Pancreas (tissue), 10 donors: ENCODE measurements around the gene RCBTB2. TPM values are rescaled to one million over a fixed set of nuclear protein-coding genes. Genes with fewer than 3 reads are reported as not detected.

Experiments
- ATAC-seq, 4 donors: fragments of 200-7000 bp; cut with Tn5 transposase; one replicate each; pipeline versions ENCODE4 v1.8.0 to v1.9.1; 2020; ENCODE audit warnings: mild to moderate bottlenecking in 4 of 4, moderate library complexity in 4 of 4
- DNase-seq, 6 donors: peaks; one replicate each; pipeline ENCODE4 v3.0.0-alpha.2; 2020
- FAIRE-seq: peaks from 2 replicates; lab custom pipeline; 2012; peaks lifted over from hg19 to GRCh38; lab: Jason Lieb, UNC
- H3K27ac ChIP-seq, 4 donors: fragments of 200-600 bp; sonication (generic); 1 replicate in 3 of 4; 2 replicates in 1 of 4; pipeline versions ENCODE4 v1.5.0 to v1.8.0; 2020
- H3K27me3 ChIP-seq, 4 donors: fragments of 200-600 bp; one replicate each; pipeline ENCODE4 v1.8.0; 2021
- H3K36me3 ChIP-seq, 3 donors: fragments of 200-600 bp; sonication (generic) in 1 of 3; one replicate each; pipeline versions ENCODE4 v1.5.0 to v1.8.0; 2020 to 2021
- H3K4me1 ChIP-seq, 3 donors: fragments of 200-600 bp; one replicate each; pipeline ENCODE4 v1.8.0; 2021
- H3K4me3 ChIP-seq, 4 donors: fragments of 200-600 bp; sonication (generic) in 2 of 4; one replicate each; pipeline versions ENCODE4 v1.5.0 to v1.8.0; 2020 to 2021
- H3K9me3 ChIP-seq, 4 donors: fragments of 200-600 bp; one replicate each; pipeline ENCODE4 v1.8.0; 2021
- WGBS, 2 donors: extraction: QIAGEN DNeasy Blood & Tissue Kit; methylation state at CpG; one replicate each; pipeline ENCODE4 v1.1.7; 2013; 5-methylcytosine and 5-hydroxymethylcytosine counted together
- intact Hi-C, 3 donors: fragments of 100-400 bp; cut with DNase I; formaldehyde crosslinking; loops; one replicate each; pipeline versions ENCODE4 v1.11.1 to v1.14.2; 2022
- polyA plus RNA-seq, 2 donors: library from polyadenylated mRNA; stranded (reverse); fragments of 200-250 nt; gene quantifications; one replicate each; pipeline ENCODE4 v1.2.3, GENCODE V29; 2013
- total RNA-seq, 6 donors: library from RNA; stranded (reverse); fragmentation: NEBNext Ultra II Directional in 4 of 6; extraction: Animal tissue kit (Norgen Biotek cat#: 25700) in 4 of 6; gene quantifications; one replicate each; pipeline versions ENCODE4 v1.2.1 to v1.2.4, GENCODE V29; 2021 to 2023
- TF ChIP-seq, protein P1 (sequence below), 4 donors: fragments of 200-600 bp; sonication (generic) in 3 of 4; IDR thresholded peaks; one replicate each; pipeline versions ENCODE4 v1.5.0 to v1.8.0; 2021; ENCODE audit warnings: antibody characterized with exemption in 4 of 4
- donor health status: healthy with polysubstance abuse.
- donor health status: DM: no; HTN: no; CAD: no; lungs with moderate emphysema.
- donor health status: DM: no; HTN: no; CAD: no.
- donor health status: control.
- donor health status: control.
- donor health status: Bipolar disorder and iron deficiency.
- donor health status: DM: yes; HTN: yes; CAD: no.
- donor health status: DM: no; HTN: no; CAD: no.
- donor health status: DM: no; HTN: no; CAD: no.
- donor health status: DM: yes; HTN: yes; CAD: no.

The RCBTB2 gene
- total and polyA plus RNA-seq, 8 donors, result 2.7 to 9.7 (median 4.9) TPM

DNA sequence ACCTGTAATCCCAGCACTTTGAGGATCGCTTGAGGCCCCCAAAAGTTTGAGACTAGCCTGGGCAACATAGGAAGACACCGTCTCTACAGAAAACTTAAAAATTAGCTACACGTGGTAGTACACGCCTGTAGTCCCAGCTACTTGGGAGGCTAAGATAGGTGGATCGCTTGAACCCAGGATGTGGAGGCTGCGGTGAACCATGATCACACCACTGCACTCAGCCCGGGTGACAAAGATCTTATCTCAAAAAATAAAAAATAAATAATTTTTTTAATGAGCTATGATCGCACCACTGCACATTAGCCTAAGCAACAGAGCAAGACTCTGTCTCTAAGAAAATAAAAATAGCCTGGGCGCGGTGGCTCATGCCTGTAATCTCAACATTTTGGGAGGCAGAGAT lies 6.6 kb downstream of the RCBTB2 start:
- Histone ChIP-seq H3K4me3 (no peak overlapping the region), H3K27me3 (no peaks in the 10 kb centered on the region), H3K9me3 (no peaks in the 10 kb centered on the region), H3K27ac (no peak overlapping the region), H3K36me3 (no peaks in the 10 kb centered on the region), H3K4me1 (peaks cover 0 to 2% (median 0%) of the 10 kb centered on the region in 3 donors)
- 94 to 97% methylated on average over 10 of the region's 10 CpGs for WGBS, 2 donors
- DNase-seq (no peak), FAIRE-seq (no peak), ATAC-seq (no peak)
- TF ChIP-seq, protein P1, sequence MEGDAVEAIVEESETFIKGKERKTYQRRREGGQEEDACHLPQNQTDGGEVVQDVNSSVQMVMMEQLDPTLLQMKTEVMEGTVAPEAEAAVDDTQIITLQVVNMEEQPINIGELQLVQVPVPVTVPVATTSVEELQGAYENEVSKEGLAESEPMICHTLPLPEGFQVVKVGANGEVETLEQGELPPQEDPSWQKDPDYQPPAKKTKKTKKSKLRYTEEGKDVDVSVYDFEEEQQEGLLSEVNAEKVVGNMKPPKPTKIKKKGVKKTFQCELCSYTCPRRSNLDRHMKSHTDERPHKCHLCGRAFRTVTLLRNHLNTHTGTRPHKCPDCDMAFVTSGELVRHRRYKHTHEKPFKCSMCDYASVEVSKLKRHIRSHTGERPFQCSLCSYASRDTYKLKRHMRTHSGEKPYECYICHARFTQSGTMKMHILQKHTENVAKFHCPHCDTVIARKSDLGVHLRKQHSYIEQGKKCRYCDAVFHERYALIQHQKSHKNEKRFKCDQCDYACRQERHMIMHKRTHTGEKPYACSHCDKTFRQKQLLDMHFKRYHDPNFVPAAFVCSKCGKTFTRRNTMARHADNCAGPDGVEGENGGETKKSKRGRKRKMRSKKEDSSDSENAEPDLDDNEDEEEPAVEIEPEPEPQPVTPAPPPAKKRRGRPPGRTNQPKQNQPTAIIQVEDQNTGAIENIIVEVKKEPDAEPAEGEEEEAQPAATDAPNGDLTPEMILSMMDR (IDR thresholded peaks at IDR 0.05), result no peak
- intact Hi-C loops, result no loop called here

- H3K9me3 ChIP-seq, result no peaks in the 10 kb centered on the region
- intact Hi-C loops, result no loop called here
- ATAC-seq (no peak), DNase-seq (no peak), FAIRE-seq (no peak)
- H3K27me3 ChIP-seq, result no peaks in the 10 kb centered on the region
- no peak overlapping the region for H3K4me3 ChIP-seq
- 89 to 96% methylated on average over 1 of the region's 1 CpG for WGBS, 2 donors
- no peak overlapping the region for H3K27ac ChIP-seq
- H3K4me1 ChIP-seq, result no peaks in the 10 kb centered on the region
- TF ChIP-seq, protein P1 (IDR thresholded peaks at IDR 0.05), result no peak
- H3K36me3 ChIP-seq, result no peaks in the 10 kb centered on the region
Observed at GRCh38 chr13:48518083-48518482, 14.8 kb downstream of the RCBTB2 start.

DNA sequence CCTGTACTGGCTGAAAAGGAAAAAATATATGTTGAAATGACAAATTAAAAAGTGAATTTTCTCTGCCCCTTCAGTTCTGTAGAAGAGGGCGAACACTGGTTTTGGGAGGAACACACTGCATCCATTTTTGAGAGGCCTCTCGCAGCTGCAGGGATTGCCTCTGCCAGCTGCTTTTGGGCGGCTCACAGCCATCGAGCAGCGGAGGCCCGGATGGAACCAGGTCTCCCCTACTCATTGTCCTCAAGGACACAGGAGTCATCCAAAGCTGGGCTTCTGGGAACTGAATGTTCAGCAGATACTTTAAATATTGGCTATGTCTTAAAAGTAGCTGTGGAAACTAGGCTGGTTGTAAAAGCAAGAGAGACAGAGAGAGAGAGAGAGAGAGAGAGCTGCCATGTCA lies 17.1 kb downstream of the RCBTB2 start:
- no peaks in the 10 kb centered on the region for H3K27me3 ChIP-seq
- ATAC-seq, result no peak
- TF ChIP-seq, protein P1 (IDR thresholded peaks at IDR 0.05), result no peak
- H3K36me3 ChIP-seq, result no peaks in the 10 kb centered on the region
- no peaks in the 10 kb centered on the region for H3K4me1 ChIP-seq
- no peaks in the 10 kb centered on the region for H3K9me3 ChIP-seq
- 82 to 97% methylated on average over 6 of the region's 6 CpGs for WGBS, 2 donors
- H3K4me3 ChIP-seq, result no peak overlapping the region
- intact Hi-C loops, result no loop called here
- DNase-seq, result no peak
- FAIRE-seq, result no peak
- no peak overlapping the region for H3K27ac ChIP-seq

- Histone ChIP-seq H3K4me3 (no peak overlapping the region), H3K4me1 (no peaks in the 10 kb centered on the region), H3K27me3 (no peaks in the 10 kb centered on the region), H3K27ac (no peak overlapping the region), H3K36me3 (no peaks in the 10 kb centered on the region), H3K9me3 (no peaks in the 10 kb centered on the region)
- ATAC-seq (no peak), FAIRE-seq (no peak), DNase-seq (no peak)
- TF ChIP-seq, protein P1 (IDR thresholded peaks at IDR 0.05), result no peak
- intact Hi-C loops, result no loop called here
- WGBS, 2 donors, result 87 to 91% methylated on average over 4 of the region's 4 CpGs
Observed at GRCh38 chr13:48514793-48515192, 18.1 kb downstream of the RCBTB2 start.

DNA sequence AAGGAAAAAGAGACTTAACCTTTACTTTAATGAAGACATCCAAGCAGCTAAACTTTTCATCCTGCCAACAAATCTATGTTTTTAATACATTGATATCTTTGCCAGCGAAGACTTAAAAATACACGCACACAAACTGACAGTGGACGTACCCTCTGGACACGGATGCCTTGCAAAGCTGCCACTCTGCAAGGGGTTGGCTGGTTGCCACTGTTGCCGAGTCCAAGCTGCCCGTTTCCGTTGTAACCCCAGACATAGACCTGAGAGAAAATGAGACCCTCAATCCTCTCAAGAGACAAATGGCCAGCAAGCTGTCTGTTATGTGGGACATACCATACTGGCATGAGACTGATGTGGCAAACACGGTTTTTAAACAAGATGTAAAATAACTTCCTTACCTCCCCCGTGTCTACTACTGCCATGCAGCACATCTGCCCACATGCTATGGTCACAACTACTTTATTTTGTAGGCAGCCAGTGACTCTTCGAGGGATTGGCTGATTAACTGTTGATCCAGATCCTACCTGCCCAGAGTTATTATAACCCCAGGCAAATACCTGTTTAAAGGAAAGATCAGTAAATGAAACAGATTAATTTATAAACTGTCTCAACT lies 21.2 kb downstream of the RCBTB2 start:
- no peak for FAIRE-seq
- no peak overlapping the region for H3K27ac ChIP-seq
- TF ChIP-seq, protein P1 (IDR thresholded peaks at IDR 0.05), result no peak

More for the DNA sequence above, 21.2 kb downstream of the RCBTB2 start:
- DNase-seq (no peak), ATAC-seq (peak in 2 of 4 donors; percentile 19 to 41)
- no peaks in the 10 kb centered on the region for H3K4me1 ChIP-seq
- WGBS, 2 donors, result 78 to 83% methylated on average over 10 of the region's 10 CpGs
- intact Hi-C loops, result no loop called here
- no peaks in the 10 kb centered on the region for H3K27me3 ChIP-seq
- no peak overlapping the region for H3K4me3 ChIP-seq
- H3K9me3 ChIP-seq, result no peaks in the 10 kb centered on the region
- H3K36me3 ChIP-seq, result no peaks in the 10 kb centered on the region
